GM12892 (cell line): Measurements from ENCODE around the gene ARID1B.

Experiments
- POLR2A ChIP-seq: IDR thresholded peaks from 2 replicates; pipeline ENCODE4 v1.6.1; 2011; ENCODE audit warnings: low read depth, low read length, control low read depth
- POLR2AphosphoS5 ChIP-seq: IDR thresholded peaks from 2 replicates; pipeline ENCODE4 v1.6.1; 2011; ENCODE audit warnings: low read depth, low read length, control low read depth

DNA sequence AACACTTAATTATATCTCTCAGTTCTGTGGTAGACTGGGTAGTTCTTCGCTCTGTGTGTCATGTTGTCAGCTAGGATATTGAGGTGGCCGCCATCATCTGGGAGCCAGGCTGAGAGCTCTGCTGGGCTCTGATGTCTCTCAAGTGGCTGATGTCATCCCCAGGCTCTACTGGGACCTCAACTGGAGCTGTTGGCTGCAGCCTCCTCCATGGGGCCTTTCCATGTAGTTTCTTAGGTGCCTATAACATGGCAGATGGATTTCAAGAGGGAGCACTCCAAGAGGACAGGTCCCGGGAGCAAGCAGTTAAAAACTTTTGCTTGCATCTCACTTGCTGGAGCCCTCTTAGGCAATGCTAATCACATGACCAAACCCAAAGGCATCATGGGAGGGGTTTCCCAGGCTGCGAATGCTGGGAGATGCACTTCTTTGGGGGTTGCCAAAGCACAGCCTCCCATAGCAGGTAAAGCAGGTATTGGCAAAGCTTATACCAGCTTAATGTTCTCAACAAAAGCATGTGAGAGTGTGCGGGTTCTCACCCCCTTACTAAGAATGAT lies 416.3 kb downstream of the ARID1B start:
- no peak for TF ChIP-seq POLR2A
- no peak for TF ChIP-seq POLR2AphosphoS5
